Transverse colon (tissue), 4 donors: ENCODE results near the gene RERE.

Experiments used
- EP300 ChIP-seq: sonication (generic); formaldehyde crosslinking; IDR thresholded peaks from one replicate; pipeline ENCODE4 v1.6.1; 2017; ENCODE audit warnings: antibody characterized with exemption, low read depth
- POLR2A ChIP-seq: fragments of 450-650 bp; IDR thresholded peaks from one replicate; pipeline ENCODE4 v1.6.1; 2016; ENCODE audit warnings: antibody characterized with exemption, mild to moderate bottlenecking, moderate library complexity
- POLR2AphosphoS5 ChIP-seq, 3 donors: sonication (generic); formaldehyde crosslinking; IDR thresholded peaks; one replicate each; pipeline ENCODE4 v1.6.1; 2016; ENCODE audit warnings: antibody characterized with exemption in 3 of 3
- TF ChIP-seq, protein P1 (sequence below), 5 experiments: fragments of 200-600 bp in 3 of 5; fragments of 450-650 bp in 2 of 5; sonication (generic) in 3 of 5; IDR thresholded peaks; 1 replicate in 2 of 5; 2 replicates in 3 of 5; pipeline ENCODE4 v1.5.1; 2016 to 2017; ENCODE audit warnings: antibody characterized with exemption in 5 of 5, inconsistent platforms in 3 of 5, mild to moderate bottlenecking in 2 of 5, moderate library complexity in 1 of 5

DNA sequence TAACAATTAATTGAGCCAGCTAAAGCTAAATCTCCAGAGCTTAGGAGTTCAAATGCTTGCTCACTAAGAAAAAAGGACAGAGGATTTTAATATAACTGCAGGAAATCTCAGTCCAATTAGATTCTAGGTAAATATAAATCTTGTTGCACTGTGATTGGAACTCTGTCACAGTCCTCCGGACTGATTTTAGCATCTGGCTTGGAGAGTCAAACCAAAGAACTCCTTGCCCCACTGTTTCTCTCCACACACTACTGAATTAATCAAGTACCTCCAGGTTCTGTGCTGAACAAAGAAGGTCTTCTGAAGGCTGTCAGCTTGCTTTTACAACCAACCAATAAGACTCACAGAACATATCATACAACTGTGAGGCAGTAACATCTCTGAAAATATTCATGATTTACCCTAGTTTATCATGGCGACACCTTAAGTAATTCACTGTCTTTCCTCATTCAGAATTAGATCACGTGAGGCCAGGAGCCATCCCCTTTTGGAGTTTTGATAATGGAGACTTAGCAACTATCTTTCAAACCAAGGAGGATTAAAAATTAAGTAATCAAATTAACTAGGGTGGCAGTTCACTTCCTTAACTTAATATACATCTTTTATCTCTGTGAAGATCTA, 176.0 kb downstream of the RERE start:
- TF ChIP-seq, protein P1, sequence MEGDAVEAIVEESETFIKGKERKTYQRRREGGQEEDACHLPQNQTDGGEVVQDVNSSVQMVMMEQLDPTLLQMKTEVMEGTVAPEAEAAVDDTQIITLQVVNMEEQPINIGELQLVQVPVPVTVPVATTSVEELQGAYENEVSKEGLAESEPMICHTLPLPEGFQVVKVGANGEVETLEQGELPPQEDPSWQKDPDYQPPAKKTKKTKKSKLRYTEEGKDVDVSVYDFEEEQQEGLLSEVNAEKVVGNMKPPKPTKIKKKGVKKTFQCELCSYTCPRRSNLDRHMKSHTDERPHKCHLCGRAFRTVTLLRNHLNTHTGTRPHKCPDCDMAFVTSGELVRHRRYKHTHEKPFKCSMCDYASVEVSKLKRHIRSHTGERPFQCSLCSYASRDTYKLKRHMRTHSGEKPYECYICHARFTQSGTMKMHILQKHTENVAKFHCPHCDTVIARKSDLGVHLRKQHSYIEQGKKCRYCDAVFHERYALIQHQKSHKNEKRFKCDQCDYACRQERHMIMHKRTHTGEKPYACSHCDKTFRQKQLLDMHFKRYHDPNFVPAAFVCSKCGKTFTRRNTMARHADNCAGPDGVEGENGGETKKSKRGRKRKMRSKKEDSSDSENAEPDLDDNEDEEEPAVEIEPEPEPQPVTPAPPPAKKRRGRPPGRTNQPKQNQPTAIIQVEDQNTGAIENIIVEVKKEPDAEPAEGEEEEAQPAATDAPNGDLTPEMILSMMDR (IDR thresholded peaks at IDR 0.05), result no peak
- TF ChIP-seq POLR2A (no peak), POLR2AphosphoS5 (IDR thresholded peaks at IDR 0.05) (no peak), EP300 (no peak)
